HG03520 (cell line): ENCODE results near the gene TPST1.
"Not testable (repeated sequence)": the region's sequence is repeated elsewhere in the genome, so short reads cannot be mapped to it uniquely, and the experiment has no call there.

Experiments
- ATAC-seq: cut with Tn5 transposase; IDR thresholded peaks from one replicate; pipeline ENCODE4 v1.9.1; 2021; ENCODE audit warnings: mild to moderate bottlenecking, moderate library complexity; ENCODE audit not compliant: unreplicated experiment

TPST1 gene

GRCh38 chr7:66204822-66205740 lies at the start of gene TPST1:
Gene TPST1, plus strand, starts transcription at chr7:66205334. Its CDS starts 35,092 bp downstream, at chr7:66240426.
- peak; percentile 95 for ATAC-seq

- not testable (repeated sequence) for ATAC-seq
Measured at GRCh38 chr7:66156035-66156434, 49.1 kb upstream of the TPST1 start.

GRCh38 chr7:66157060-66157459 lies 48.1 kb upstream of the TPST1 start:
- no peak for ATAC-seq

- ATAC-seq = no peak
Measured at GRCh38 chr7:66162622-66163021, 42.5 kb upstream of the TPST1 start.

- ATAC-seq = no peak
Measured at GRCh38 chr7:66163186-66163610, 41.9 kb upstream of the TPST1 start.

- no peak for ATAC-seq
Measured at GRCh38 chr7:66164356-66164755, 40.8 kb upstream of the TPST1 start.

- ATAC-seq = no peak
Measured at GRCh38 chr7:66167773-66168387, 37.3 kb upstream of the TPST1 start.

- no peak for ATAC-seq
Measured at GRCh38 chr7:66169616-66170015, 35.5 kb upstream of the TPST1 start.

GRCh38 chr7:66170309-66171231 lies 34.6 kb upstream of the TPST1 start:
- no peak for ATAC-seq

GRCh38 chr7:66172536-66173401 lies 32.4 kb upstream of the TPST1 start:
- not testable (repeated sequence) for ATAC-seq

- ATAC-seq = no peak
Measured at GRCh38 chr7:66173856-66174255, 31.3 kb upstream of the TPST1 start.

- not testable (repeated sequence) for ATAC-seq
Measured at GRCh38 chr7:66175006-66175405, 30.1 kb upstream of the TPST1 start.

- no peak for ATAC-seq
Measured at GRCh38 chr7:66176914-66177313, 28.2 kb upstream of the TPST1 start.

GRCh38 chr7:66178258-66178657 lies 26.9 kb upstream of the TPST1 start:
- ATAC-seq = no peak

GRCh38 chr7:66181329-66181728 lies 23.8 kb upstream of the TPST1 start:
- ATAC-seq = no peak

- no peak for ATAC-seq
Measured at GRCh38 chr7:66181845-66182244, 23.3 kb upstream of the TPST1 start.

GRCh38 chr7:66182920-66183319 lies 22.2 kb upstream of the TPST1 start:
- no peak for ATAC-seq

- ATAC-seq = no peak
Measured at GRCh38 chr7:66183700-66184099, 21.4 kb upstream of the TPST1 start.

- ATAC-seq = no peak
Measured at GRCh38 chr7:66185680-66186187, 19.4 kb upstream of the TPST1 start.

GRCh38 chr7:66186991-66187390 lies 18.1 kb upstream of the TPST1 start:
- ATAC-seq = no peak
